GM12801 (cell line): ENCODE data around the gene NMT1.

Experiments used
- TF ChIP-seq, protein P1 (sequence below): IDR thresholded peaks from one replicate; pipeline ENCODE4 v1.5.1; 2011; ENCODE audit warnings: control low read depth; ENCODE audit not compliant: insufficient read length; ENCODE audit errors: extremely low read depth

The NMT1 gene

DNA sequence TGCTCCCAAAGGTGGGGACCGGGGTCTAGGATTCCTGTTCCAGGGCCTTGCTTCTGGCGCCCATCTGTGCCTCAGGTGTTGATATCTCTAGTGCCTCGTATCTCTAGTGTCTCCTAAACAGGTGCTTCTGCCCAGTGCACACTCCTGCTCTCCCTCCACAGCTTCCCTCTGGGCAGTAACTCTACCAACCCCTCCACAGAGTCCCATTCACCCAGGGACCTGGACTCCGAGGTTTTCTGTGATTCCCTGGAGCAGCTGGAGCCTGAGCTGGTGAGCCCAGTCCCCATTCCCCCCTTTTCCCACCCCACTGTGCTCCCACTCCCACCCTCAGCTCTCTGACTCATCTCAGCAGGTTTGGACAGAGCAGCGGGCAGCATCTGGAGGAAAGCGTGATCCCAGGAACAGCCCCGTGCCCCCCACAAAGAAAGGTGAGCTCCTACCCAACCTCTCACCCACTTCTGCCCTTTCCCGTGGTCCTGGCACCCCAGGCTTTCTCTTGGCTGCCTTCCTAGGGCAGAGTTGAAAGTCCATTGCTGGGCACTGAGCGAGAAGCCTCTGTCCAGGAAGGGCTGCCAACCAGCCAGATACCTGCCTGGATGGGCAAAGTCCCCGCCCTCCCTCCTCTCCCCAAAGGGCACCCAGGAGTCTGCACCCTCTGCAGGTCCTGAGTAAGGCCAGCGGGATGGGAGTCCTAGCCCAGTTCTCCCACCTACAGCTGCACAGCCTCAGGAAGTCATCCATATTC, 76.6 kb downstream of the NMT1 start:
- TF ChIP-seq, protein P1, sequence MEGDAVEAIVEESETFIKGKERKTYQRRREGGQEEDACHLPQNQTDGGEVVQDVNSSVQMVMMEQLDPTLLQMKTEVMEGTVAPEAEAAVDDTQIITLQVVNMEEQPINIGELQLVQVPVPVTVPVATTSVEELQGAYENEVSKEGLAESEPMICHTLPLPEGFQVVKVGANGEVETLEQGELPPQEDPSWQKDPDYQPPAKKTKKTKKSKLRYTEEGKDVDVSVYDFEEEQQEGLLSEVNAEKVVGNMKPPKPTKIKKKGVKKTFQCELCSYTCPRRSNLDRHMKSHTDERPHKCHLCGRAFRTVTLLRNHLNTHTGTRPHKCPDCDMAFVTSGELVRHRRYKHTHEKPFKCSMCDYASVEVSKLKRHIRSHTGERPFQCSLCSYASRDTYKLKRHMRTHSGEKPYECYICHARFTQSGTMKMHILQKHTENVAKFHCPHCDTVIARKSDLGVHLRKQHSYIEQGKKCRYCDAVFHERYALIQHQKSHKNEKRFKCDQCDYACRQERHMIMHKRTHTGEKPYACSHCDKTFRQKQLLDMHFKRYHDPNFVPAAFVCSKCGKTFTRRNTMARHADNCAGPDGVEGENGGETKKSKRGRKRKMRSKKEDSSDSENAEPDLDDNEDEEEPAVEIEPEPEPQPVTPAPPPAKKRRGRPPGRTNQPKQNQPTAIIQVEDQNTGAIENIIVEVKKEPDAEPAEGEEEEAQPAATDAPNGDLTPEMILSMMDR = no peak

DNA sequence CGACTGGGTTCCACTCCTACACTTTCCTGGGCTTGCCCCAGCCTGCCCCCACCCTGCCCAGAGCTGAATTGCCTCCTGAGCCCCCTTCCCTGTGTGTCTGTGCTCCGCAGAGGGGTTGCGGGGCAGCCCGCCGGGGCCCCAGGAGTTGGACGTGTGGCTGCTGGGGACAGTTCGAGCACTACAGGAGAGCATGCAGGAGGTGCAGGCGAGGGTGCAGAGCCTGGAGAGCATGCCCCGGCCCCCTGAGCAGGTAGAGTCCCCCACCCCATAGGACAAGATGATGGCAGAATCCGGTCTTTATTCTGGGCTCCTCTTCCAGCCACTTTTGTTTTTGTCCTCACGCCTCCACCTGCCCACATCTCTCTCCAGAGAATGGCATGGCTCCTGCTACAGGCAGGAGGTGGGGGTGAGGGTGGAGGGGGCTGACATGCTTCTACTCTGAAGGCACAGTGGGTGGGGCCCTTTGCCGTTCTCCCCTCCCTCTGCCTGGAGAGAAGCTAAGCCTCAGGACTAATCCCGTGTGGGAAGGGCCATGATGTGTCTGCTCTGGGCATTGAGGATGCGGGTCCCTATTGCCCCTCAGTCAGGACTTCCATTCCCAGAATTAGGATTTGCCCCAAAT, 77.9 kb downstream of the NMT1 start:
- TF ChIP-seq, protein P1 = no peak

GRCh38 chr17:45139533-45139920, 78.4 kb downstream of the NMT1 start:
- TF ChIP-seq, protein P1 = no peak

GRCh38 chr17:45143094-45143670, 82.1 kb downstream of the NMT1 start:
- TF ChIP-seq, protein P1 = no peak

DNA sequence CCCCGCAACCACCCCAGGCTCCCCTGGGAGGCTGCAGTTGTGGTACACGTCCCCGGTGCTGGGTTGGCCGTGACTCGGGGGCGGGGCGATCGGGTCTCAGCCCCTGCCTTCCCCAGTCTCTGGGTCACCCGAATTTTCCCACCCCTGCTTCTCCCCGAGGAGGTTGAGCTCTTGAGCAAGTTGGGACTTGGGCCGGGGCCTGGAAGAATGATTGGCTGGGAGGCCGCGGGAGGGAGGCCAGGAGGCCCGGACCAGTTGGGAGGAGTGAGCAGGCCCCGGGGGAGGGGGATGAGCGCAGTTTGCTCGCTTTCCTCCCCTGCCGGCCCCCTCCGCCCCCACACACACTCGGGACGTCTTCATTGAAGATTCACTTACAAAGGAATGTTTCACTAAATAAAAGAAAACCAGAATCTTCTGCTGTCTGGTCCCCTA, 82.7 kb downstream of the NMT1 start:
- TF ChIP-seq, protein P1 = no peak

DNA sequence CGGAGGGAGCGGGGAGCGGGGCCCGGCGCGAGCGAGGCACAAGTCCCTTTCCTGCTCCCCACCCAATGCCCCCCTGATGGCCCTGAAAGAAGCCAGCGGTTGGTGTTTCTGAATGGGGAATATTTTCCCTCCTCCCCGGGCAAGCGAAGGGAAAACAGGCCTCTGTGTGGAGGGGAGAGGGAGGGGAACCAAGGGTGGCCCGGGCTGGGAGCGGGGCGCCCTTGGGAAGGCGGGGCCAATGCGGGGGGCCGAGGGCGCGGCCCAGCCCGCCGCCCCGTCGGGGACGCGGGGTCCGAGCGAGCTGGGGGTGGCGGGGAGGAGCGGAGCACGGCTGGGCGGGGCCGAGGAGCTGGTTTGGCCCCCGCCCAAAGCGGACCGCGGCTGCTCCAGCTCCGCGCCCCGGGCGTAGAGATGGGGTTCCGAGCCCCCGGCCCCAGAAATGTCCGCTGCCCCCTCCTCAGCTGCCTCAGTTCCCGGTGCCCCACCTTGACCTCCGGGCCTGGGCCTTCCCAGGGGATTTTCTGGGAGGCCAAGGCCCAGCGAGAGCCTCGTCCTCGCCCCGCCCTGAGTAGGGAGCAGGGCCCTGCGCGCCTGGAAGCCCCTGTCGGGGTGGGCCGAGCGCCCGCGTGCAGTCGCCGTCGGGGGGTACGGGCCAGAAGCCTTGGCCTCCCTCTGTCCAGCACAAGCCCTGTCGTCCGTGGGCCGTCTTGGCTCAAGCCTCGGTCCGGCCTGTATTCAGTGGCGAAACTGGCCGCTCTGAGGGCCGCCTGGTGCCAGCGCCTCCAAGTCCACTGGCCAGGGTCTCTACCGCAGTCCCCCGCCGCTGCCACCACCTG, 83.3 kb downstream of the NMT1 start:
- TF ChIP-seq, protein P1 = no peak

DNA sequence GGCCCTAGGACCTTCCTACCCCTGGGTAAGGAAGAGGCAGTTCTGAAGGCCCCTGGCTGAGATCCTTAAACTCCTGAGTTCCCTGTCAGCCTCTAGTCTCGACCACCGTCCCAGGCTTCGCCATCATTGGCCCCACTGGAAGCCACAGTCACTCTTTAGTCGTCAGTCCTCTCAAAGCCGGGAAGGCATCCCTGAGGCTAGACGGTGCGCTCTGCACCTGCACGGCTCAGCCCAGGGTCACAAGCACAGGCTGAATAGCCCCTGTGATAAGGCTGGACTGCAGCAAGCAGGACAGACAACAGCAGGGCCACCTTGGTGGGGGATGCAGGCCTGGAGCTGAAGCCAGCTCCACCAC, 83.9 kb downstream of the NMT1 start:
- TF ChIP-seq, protein P1 = no peak
